Small intestine (tissue), 7 donors: ENCODE measurements around the gene NUDT14. TPM values are rescaled to one million over a fixed set of nuclear protein-coding genes. Genes with fewer than 3 reads are reported as not detected.
A peak's percentile ranks its signal among the peaks of the same experiment; 100 is the strongest.

Experiments used
- DNase-seq, 2 donors: peaks; one replicate each; pipeline versions ENCODE4 v3.0.0 to v3.0.0-alpha.2; 2013
- FAIRE-seq: peaks from 2 replicates; lab custom pipeline; 2012; peaks lifted over from hg19 to GRCh38; lab: Jason Lieb, UNC
- H3K27ac ChIP-seq, 3 donors: one replicate each; pipeline ENCODE4 v1.5.1; 2013; ENCODE audit warnings: low read length in 2 of 3, mild to moderate bottlenecking in 2 of 3, control low read depth in 1 of 3, inconsistent platforms in 1 of 3, low read depth in 1 of 3, moderate library complexity in 1 of 3
- H3K27me3 ChIP-seq, 3 donors: one replicate each; pipeline ENCODE4 v1.6.1; 2013; ENCODE audit warnings: low read length in 3 of 3, inconsistent platforms in 1 of 3; ENCODE audit not compliant: control insufficient read depth in 3 of 3, insufficient read depth in 3 of 3
- H3K36me3 ChIP-seq, 3 donors: one replicate each; pipeline ENCODE4 v1.6.1; 2013; ENCODE audit warnings: low read length in 3 of 3, inconsistent platforms in 1 of 3, low read depth in 1 of 3, mild to moderate bottlenecking in 1 of 3, moderate library complexity in 1 of 3; ENCODE audit not compliant: control insufficient read depth in 3 of 3, insufficient read depth in 2 of 3
- H3K4me1 ChIP-seq, 3 donors: one replicate each; pipeline ENCODE4 v1.6.1; 2013; ENCODE audit warnings: low read length in 2 of 3, inconsistent platforms in 1 of 3, low read depth in 1 of 3, mild to moderate bottlenecking in 1 of 3, moderate library complexity in 1 of 3; ENCODE audit not compliant: control insufficient read depth in 3 of 3, insufficient read depth in 2 of 3
- H3K4me3 ChIP-seq, 3 donors: one replicate each; pipeline ENCODE4 v1.5.1; 2013; ENCODE audit warnings: low read length in 3 of 3, control low read depth in 1 of 3, inconsistent platforms in 1 of 3, low read depth in 1 of 3, mild to moderate bottlenecking in 1 of 3, moderate library complexity in 1 of 3
- H3K9me3 ChIP-seq, 2 donors: one replicate each; pipeline ENCODE4 v1.6.1; 2013; ENCODE audit warnings: low read depth in 1 of 2, low read length in 1 of 2; ENCODE audit not compliant: control insufficient read depth in 2 of 2, insufficient read depth in 1 of 2
- WGBS, 3 donors: extraction: QIAGEN DNeasy Blood & Tissue Kit; methylation state at CpG; one replicate each; pipeline ENCODE4 v1.1.7; 2013; 5-methylcytosine and 5-hydroxymethylcytosine counted together
- polyA plus RNA-seq, 4 donors: library from polyadenylated mRNA; stranded (reverse) in 3 of 4; unstranded in 1 of 4; fragments of 200-250 nt in 3 of 4; fragments of 120-200 nt in 1 of 4; gene quantifications; one replicate each; pipeline versions ENCODE4 v1.2.1 to v1.2.3, GENCODE V29; 2013
- donor health status: healthy with polysubstance abuse.
- donor health status: control.
- donor health status: control.
- donor health status: Bipolar disorder and iron deficiency.
- donor health status: healthy.

The NUDT14 gene
- polyA plus RNA-seq, 4 donors: 25.9 to 68.1 (median 51.7) TPM

- WGBS, 3 donors: 0 to 5% (median 1%) methylated on average over 8 to 46 of the region's 46 CpGs
- Histone ChIP-seq H3K9me3 (no peaks in the 10 kb centered on the region), H3K4me3 (peak overlapping the region in 2 of 3 donors; percentile 21 to 62), H3K36me3 (peaks cover 0 to 2% (median 0%) of the 10 kb centered on the region in 3 donors), H3K27me3 (peaks cover 5 to 30% (median 11%) of the 10 kb centered on the region in 3 donors), H3K4me1 (no peaks in the 10 kb centered on the region), H3K27ac (no peak overlapping the region)
- no peak for DNase-seq
- no peak for FAIRE-seq
Measured at GRCh38 chr14:105168093-105168420, 13.1 kb downstream of the NUDT14 start.

GRCh38 chr14:105167303-105168092, 13.6 kb downstream of the NUDT14 start:
- Histone ChIP-seq H3K9me3 (no peaks in the 10 kb centered on the region), H3K36me3 (no peaks in the 10 kb centered on the region), H3K4me1 (no peaks in the 10 kb centered on the region), H3K27me3 (peaks cover 5 to 30% (median 11%) of the 10 kb centered on the region in 3 donors), H3K27ac (no peak overlapping the region), H3K4me3 (peak overlapping the region in 2 of 3 donors; percentile 8 to 62)
- FAIRE-seq: no peak
- peak in 1 of 2 donors; percentile 64 for DNase-seq
- WGBS, 3 donors: 1 to 7% (median 3%) methylated on average over 44 to 116 of the region's 116 CpGs

GRCh38 chr14:105166571-105167302, 14.4 kb downstream of the NUDT14 start:
- Histone ChIP-seq H3K27ac (no peak overlapping the region), H3K4me3 (no peak overlapping the region), H3K36me3 (no peaks in the 10 kb centered on the region), H3K9me3 (no peaks in the 10 kb centered on the region), H3K4me1 (no peaks in the 10 kb centered on the region), H3K27me3 (peaks cover 5 to 30% (median 11%) of the 10 kb centered on the region in 3 donors)
- DNase-seq: no peak
- 46 to 59% (median 54%) methylated on average over 22 of the region's 22 CpGs for WGBS, 3 donors
- FAIRE-seq: no peak

- DNase-seq: no peak
- H3K27ac ChIP-seq: no peak overlapping the region
Measured at GRCh38 chr14:105165761-105166485, 15.2 kb downstream of the NUDT14 start.

GRCh38 chr14:105165134-105165704, 15.9 kb downstream of the NUDT14 start:
- no peaks in the 10 kb centered on the region for H3K36me3 ChIP-seq
- FAIRE-seq (no peak), DNase-seq (peak in 1 of 2 donors; percentile 33)
- no peak overlapping the region for H3K4me3 ChIP-seq
- no peaks in the 10 kb centered on the region for H3K4me1 ChIP-seq
- no peak overlapping the region for H3K27ac ChIP-seq
- H3K9me3 ChIP-seq: no peaks in the 10 kb centered on the region
- peaks cover 5 to 26% (median 11%) of the 10 kb centered on the region in 3 donors for H3K27me3 ChIP-seq
- 33 to 60% (median 49%) methylated on average over 9 to 10 of the region's 10 CpGs for WGBS, 3 donors

More at GRCh38 chr14:105165761-105166485, 15.2 kb downstream of the NUDT14 start:
- FAIRE-seq: no peak
- Histone ChIP-seq H3K36me3 (no peaks in the 10 kb centered on the region), H3K9me3 (no peaks in the 10 kb centered on the region), H3K27me3 (peaks cover 5 to 30% (median 11%) of the 10 kb centered on the region in 3 donors), H3K4me3 (no peak overlapping the region), H3K4me1 (no peaks in the 10 kb centered on the region)
- 76 to 85% (median 80%) methylated on average over 29 to 32 of the region's 32 CpGs for WGBS, 3 donors

GRCh38 chr14:105163040-105163742, 17.9 kb downstream of the NUDT14 start:
- Histone ChIP-seq H3K9me3 (no peaks in the 10 kb centered on the region), H3K36me3 (no peaks in the 10 kb centered on the region), H3K4me1 (no peaks in the 10 kb centered on the region), H3K4me3 (no peak overlapping the region), H3K27me3 (peaks cover 0 to 14% (median 7%) of the 10 kb centered on the region in 3 donors), H3K27ac (no peak overlapping the region)
- 78 to 84% (median 80%) methylated on average over 18 of the region's 18 CpGs for WGBS, 3 donors
- no peak for DNase-seq
- no peak for FAIRE-seq

- H3K4me3 ChIP-seq: no peak overlapping the region
- H3K36me3 ChIP-seq: no peaks in the 10 kb centered on the region
- no peak overlapping the region for H3K27ac ChIP-seq
- no peaks in the 10 kb centered on the region for H3K9me3 ChIP-seq
- DNase-seq: no peak
- peaks cover 0 to 12% (median 5%) of the 10 kb centered on the region in 3 donors for H3K27me3 ChIP-seq
- no peaks in the 10 kb centered on the region for H3K4me1 ChIP-seq
- WGBS, 3 donors: 92 to 95% (median 94%) methylated on average over 2 of the region's 2 CpGs
- FAIRE-seq: no peak
Measured at GRCh38 chr14:105162669-105162979, 18.5 kb downstream of the NUDT14 start.
